Activated T-cell treated with anti-CD3 and anti-CD28 coated beads for 1 hour (primary cell): Measurements from ENCODE around the gene ME3.

Experiments used
- DNase-seq: peaks from one replicate; pipeline ENCODE4 v3.0.0-alpha.2; 2020; ENCODE audit warnings: low read depth

ME3 gene

GRCh38 chr11:86486261-86487030 is 186.0 kb downstream of the ME3 start:
- DNase-seq = no peak

DNA sequence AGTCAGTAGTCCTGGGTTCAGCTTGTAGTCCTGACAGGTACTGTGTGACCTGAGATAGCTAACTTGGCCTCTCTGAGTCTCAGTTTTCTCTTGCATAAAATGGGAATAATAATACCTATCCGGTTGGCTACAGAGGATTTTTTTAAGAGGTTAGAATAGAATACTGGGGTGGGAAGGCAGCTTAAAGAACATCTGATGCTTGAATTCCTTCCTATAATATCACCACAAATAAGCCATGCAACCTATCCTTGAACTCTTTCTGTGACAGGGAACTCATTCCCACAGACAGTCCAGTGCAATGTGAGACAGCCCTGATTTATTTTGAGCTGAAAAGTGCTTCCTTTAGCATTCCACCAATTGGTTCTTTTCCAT is 187.6 kb downstream of the ME3 start:
- DNase-seq = no peak

DNA sequence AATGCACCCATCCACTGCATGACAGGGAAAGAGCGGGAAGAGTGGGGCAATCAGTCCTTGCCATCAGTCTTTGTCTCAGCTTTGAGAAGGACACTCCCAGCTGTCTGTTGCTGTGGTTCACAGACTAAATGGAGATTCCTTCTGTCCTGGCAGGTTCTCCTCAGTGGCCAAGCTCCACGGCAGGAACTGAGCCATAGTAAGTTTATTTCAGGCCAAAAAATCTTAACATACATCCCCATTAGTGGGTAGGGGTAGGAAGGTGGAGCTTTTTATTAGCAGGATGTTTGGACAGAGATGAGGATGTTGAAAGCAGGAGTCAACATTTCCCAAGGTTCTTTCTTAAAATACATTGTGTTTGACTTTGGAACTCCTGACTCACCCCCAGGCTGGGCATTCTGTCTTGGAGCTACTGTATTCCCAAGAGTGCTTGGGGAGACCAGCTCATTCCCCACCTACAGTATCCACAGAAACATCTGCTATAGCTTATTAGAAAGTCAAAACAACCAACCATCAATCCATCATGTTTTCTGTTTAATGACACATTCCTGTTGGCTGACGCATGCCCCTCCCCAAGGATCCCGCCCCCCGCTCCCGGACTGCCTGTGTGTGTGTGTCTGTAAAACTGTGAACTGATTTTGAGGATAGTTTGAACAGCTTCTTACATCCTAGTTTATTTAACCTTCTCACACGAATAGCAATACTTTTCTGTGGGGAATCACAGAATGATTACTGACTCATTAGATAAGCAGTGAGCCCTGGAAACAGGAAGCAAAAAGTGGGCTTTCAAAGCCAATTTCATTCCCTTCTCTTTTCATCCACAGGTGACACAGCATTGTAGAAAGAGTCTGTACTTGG is 188.2 kb downstream of the ME3 start:
- no peak for DNase-seq

DNA sequence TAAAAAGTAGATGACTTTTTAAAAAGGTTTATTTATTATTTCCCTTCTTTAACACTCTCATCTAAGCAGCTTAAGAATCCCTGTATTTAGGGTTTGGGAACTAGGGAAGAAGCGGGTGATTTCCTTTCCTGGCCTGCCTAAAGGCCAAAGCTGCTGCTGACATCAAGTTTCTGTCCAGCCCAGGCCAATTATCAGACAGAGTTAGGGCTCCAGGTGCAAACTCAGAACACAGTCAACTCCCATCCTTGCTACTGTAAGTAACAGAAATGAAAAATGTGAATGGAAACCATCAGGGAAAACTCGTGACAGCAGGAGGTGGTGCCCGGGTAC is 188.8 kb downstream of the ME3 start:
- DNase-seq = no peak

- no peak for DNase-seq
Observed at GRCh38 chr11:86482692-86483091, 189.7 kb downstream of the ME3 start.

- no peak for DNase-seq
Observed at GRCh38 chr11:86481399-86481798, 191.0 kb downstream of the ME3 start.

DNA sequence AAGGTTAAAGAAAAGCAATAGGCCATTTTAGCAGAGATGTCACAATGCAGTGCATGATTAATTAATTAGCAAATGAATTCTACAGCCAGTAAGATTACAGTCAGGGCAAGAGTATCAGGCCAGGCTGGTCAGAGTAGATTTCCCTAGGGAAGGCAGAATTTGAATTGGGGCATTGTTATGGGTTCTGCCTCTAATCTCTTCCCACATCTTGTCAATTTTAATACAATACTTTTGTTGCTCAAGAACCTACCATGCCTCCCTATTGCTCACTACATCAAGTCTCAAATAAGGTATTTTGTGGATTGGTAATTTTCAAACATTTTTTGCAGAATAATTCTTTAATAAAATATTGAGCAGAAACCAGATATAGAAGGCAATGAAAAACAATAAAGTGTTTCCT is 194.1 kb downstream of the ME3 start:
- no peak for DNase-seq

- DNase-seq = no peak
Observed at GRCh38 chr11:86477495-86478155, 194.8 kb downstream of the ME3 start.

GRCh38 chr11:86476109-86476861 is 196.1 kb downstream of the ME3 start:
- DNase-seq = no peak

DNA sequence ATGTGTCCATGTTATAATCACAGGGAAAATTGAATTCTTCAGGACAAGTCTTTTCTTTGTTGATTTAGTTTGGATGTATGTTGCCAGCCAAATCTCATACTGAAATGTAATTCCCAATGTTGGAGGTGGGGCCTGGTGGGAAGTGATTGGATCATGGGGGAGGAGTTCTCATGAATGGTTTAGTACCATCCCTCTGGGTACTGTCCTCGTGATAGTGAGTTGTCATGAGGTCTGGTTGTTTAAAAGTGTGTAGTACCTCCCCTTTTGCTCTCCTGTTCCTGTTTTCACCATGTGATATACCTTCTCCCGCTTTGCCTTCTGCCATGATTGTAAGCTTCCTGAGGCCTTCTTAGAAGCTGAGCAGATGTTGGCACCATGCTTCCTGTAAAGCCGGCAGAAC is 197.4 kb downstream of the ME3 start:
- no peak for DNase-seq

GRCh38 chr11:86473991-86474833 is 198.2 kb downstream of the ME3 start:
- DNase-seq = no peak

- DNase-seq = no peak
Observed at GRCh38 chr11:86469491-86470388, 202.7 kb downstream of the ME3 start.

DNA sequence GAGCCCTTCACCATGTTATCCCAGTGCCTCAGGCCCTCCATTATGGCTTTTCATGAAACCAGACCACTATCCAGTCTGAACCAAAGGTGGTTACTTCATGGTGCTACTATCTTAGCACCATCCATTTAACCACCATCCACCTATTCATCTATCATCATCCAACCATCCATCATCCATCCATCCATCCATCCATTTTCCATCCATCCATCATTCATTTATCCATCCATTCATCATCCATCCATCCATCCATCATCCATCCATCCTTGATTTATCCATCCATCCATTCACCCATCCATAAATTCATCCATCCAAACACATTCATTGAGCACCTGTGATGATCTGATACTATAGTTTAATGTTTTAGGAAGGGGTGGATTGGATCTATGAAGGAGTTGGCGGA is 204.2 kb downstream of the ME3 start:
- no peak for DNase-seq

DNA sequence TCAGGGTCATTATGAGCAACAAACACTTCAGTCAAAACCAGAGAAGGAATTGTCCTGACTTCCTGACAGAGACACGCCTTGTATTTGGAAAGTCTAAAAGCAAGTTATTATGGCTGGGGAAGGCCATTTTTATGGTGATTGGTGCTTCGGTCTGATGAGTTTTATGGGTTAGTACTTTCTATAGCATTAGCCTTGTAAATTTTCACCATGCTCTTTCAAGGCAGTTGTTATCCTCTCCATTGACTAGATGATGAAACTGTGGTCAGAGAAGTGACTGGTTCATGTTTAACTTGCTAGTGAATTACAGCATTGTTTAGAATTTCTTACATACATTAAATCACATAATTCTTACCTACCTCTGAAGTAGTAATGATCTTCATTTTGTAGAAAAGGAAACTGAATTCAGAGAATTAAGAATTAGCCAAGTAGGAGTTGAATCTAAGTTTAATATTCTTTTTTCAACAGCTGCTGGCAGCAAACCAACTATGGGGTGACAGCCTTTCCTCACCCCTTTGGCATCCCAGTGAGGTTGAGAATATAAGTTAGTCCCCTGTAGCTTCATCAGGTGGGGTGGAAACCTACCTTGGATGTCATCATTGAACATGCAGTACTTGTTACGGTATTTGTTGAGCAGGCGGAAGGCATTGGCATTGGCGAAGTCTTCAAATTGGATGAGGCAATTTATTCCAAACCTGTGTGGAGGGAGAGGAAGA is 207.8 kb downstream of the ME3 start:
- DNase-seq = no peak

GRCh38 chr11:86463955-86464354 is 208.5 kb downstream of the ME3 start:
- DNase-seq = no peak

DNA sequence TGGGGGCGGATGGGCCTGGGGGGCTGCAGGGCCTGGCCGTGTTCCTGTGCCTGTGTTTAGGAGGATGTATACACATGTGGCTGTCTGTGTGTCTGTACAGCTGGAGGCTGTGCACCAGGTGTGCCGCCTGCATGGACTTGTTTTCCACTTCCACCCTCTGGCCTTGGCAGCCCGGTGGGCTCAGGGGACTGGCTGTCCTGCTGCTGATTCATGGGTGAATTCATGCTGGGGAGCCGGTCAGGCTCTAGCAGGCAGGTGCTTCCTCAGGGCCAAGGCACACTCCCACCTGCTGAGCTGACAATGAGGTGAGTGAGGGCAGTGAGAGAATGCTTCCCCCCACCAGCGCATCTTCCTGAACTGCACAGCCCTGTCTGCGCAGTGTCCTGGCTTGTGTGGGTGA is 209.3 kb downstream of the ME3 start:
- no peak for DNase-seq

- no peak for DNase-seq
Observed at GRCh38 chr11:86461892-86462291, 210.5 kb downstream of the ME3 start.

GRCh38 chr11:86460461-86461385 is 211.7 kb downstream of the ME3 start:
- DNase-seq = no peak
